CD4-positive, alpha-beta T cell treated with Interleukin-17A for 4 hours (primary cell): ENCODE results near the gene BSCL2.
"Not testable (repeated sequence)": the region's sequence is repeated elsewhere in the genome, so short reads cannot be mapped to it uniquely, and the experiment has no call there.

Experiments
- DNase-seq: peaks from one replicate; pipeline ENCODE4 v3.0.0-alpha.2; 2020; ENCODE audit warnings: mixed read lengths

Gene BSCL2

DNA sequence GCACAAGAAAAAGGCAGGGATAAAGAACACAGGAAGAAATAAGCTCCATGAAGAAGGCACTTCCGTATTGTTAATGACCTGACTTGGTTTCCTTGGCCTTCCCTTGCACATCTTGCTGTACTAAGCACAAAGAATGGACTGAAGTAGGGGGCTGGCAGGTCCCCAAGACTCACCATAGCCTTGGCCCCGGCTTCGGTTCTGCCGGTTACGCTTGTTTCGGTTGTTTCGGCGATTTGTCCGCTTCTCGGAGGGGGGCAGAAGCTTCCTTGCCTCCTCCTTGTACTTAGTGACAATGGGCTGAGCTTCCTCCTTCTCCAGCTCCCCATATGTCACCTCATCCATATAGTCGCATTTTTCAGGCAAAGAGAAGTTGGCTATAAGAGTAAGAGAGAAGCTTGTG, 9.6 kb upstream of the BSCL2 start:
- DNase-seq, result no peak

DNA sequence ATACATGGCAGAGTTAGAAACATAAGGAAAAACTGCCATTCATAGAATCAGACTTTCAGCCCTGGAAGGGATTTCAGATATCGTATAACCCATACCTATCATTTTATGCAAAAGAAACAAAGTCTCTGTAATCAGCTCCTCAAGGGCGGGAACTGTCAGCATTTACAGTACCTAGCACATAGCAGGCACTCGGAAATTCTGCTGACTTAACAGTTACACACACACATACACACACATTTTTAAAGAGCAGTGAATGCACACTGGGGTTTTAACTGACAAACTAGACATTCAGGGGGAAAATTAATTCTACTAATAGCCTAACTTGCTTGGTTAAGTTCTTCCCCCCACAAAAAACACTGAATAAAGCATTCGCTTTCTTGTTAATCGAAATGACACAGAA, 9.0 kb upstream of the BSCL2 start:
- no peak for DNase-seq

DNA sequence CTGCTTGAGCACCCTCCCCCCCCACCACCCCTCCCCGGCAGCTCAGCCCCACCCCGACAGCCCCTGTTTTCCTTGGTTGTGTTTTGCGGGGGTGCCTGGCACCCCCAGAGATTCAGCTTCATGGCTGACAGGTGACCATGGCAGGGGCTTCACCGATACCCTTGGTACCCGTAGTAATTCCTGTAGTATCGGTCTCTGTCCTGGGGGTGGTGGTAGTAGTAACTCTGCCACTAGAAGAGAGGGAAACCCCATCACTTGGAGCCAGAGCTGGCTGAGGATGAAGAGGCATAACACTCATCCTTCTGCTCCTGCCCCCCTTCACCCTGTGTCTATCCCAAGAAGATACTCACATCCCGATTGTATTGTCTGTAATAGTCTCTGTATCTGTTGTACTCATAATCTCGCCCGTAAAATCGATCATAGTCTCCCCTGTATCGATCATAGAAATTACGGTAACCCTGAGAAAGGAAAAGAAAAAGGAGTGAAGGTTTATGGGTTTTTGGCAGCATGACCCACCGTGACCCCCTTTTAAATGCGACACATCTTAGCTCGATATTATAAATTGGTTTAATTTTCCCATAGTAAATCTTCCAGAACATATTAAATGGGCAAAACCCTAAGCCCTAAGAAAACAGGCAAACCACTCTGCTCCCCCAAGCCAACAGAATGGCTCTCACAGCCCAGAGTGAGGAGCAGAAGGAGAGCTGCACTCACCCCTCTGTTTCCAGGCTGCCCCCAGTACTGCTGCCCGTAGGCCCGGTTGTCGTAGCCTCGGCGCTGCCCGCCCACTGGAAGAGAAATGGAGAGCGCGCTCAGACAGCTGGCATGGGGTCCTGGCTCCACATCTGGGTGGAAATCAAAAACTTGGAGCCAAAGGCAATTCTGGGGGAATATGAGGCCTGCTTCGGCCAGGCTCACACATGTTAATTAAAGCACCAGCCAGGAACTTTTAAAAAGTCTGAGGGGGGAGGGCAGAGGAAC, 8.2 kb upstream of the BSCL2 start:
- DNase-seq, result no peak

DNA sequence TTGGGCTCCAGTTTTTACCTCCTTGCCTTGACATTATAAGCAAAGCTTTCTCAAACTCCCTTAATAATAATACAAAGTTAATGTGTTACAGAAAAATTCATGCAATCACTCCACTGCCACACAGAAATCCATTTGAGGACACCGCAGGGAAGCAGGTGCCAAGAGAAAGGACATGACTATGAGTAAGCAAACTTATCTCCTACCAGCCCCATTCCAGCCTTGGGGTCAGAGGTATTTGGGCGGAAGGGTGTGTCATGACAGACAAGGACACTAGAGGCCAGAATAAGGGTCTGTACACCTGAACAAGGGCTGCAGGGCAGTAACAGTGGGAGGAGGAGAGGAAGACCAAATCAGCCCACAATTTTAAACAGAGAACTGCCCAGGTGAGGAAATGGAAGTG, 6.1 kb upstream of the BSCL2 start:
- no peak for DNase-seq

DNA sequence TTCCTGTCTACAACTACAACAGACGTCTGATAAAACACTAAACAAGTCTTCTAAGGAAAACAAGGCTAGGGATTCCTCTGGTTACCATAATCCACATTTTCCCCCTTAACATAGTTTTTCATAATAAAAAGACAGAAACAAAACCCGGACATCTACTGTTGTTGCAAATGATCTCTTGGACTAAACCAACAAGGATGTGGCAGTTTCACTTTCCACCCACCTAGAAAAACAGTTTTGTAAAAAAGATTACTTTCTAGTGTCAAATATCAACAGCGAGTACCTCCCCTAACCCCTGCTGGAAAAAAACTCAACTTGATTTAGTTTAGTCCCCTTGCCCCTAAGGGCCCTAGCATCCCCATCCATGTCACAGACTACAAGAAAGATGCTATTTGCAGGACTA, 5.6 kb upstream of the BSCL2 start:
- DNase-seq, result no peak

DNA sequence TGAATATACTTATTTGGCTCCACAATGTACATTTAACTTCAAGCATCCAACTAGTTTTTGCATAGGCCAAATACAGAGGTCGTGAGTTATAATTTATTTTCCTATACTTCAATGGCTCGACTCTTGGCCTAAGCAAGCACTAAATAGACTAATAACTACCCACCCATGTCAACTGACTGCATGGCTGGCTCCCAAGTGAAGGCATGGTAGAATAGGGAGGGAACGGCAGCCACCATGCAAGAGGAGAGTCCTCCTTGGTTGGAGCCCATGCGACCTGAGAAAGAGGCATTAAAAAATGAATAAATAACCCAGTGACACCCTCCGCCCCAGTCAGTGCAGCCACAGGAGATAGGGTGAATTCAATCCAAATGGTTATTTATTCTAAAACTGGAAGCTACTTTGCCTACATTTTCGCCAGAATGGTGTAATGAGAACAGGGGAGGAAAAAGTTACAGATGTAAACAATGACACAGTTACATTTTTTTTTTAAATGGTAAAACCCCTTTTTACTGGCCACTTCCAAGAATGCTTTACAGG, 5.1 kb upstream of the BSCL2 start:
- no peak for DNase-seq

DNA sequence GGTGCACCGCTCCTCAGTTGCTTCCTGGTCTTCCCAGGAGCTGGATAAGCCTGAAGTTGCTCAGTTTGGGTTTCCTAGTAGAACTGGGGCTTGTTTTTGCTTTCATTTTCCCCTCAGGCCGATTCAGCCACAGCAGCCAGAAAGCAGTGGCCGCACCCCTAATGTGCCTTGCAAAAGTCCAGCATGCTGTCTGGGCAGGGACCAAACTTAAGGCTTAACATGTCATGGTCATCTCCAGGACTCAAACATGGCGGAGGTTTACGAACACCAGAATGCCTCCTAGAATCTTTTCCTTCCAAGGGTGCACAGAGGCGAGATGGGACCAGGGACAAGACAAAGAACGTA, 2.7 kb upstream of the BSCL2 start:
- DNase-seq, result no peak

DNA sequence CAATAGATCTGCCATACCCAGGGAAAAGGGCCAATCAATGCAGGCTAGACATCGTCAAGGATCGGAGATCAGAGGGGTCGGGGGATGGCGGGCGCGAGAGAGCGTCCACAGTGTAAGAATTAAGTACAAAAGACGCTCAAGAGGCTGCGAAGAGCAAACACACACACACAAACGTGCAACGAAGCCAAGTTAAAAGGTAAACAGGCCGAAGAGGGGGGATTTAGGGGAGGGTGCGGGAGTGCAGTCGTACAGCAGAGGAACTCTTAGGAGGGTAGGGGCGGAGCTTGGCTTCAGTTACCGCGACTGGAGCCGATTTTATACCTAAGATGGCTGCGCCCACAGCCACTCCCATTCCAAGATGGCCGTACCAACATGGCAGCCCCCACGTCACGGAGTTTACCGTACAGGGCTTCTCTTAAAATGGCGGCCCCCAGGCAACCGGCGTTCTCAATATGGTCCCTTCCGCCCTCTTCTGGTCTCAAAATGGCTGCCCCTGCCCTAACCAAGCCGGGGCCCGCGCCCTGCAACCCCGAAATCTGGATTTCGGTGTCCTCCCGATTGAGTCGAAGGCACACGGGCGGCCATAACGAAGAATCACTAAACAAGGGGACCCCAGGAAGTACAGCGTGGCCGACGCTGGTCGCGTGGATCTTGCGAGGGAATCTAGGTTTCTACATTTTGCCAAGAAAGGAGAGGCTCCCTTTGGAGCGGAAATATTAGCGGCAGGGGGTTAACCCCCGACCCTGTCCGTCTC, 2.2 kb upstream of the BSCL2 start:
- DNase-seq, result peak; percentile 97

DNA sequence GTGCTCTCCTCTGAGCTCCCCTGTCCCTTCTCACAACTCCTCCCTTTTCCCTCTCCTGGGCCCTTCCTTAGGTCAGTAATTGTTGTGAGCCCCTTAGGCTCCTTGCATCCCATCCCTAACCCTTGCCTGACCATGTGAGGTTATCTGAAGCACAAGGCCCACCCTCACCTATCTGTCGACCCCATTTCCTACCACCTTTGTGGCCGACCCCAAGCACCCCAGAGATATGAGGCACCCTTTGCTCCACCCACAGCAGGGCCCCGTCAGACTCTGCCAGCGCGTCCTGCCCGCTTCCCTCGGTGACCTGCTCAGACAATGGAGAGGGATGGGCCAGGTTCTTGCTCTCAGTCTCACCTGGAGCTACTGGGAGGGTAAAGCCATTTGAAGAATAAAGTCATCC, 1.6 kb upstream of the BSCL2 start:
- DNase-seq, result peak; percentile 72

DNA sequence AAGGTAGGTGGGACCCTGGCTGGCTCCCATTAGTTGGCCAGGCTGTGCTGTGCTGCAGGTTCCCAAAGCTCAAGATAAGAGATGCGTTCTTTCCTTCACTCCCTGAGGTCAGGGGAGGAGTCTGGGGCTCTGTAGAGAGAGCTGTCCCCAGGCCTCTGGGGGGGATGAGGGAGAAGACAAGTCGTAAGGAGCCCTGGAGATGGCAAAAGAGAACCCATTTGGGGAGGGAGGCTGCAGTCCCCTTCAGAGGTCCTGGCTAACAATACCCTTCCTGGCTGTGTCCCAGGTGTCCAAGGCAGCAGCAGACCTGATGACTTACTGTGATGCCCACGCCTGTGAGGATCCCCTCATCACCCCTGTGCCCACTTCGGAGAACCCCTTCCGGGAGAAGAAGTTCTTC, 1.2 kb upstream of the BSCL2 start:
- DNase-seq, result no peak

DNA sequence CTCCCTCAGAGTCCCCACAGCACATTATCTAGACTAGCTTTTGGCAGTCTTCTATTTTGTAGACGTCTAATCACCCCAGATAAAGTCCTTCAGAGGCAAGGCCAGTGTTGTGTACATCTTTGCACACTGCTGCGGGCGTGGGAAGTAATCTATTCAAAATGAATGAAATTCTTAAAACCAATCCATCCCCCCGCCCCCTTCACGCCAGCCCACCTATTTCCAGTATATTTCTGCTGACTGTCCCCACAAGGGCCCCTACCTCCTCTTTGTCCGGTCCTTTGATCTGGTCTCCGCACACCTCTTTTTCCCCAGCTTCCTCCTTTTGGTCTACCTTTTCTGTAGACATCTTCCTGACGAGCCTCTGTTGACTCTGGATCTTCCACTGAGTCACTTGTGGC, 375 bp downstream of the BSCL2 start:
- no peak for DNase-seq

DNA sequence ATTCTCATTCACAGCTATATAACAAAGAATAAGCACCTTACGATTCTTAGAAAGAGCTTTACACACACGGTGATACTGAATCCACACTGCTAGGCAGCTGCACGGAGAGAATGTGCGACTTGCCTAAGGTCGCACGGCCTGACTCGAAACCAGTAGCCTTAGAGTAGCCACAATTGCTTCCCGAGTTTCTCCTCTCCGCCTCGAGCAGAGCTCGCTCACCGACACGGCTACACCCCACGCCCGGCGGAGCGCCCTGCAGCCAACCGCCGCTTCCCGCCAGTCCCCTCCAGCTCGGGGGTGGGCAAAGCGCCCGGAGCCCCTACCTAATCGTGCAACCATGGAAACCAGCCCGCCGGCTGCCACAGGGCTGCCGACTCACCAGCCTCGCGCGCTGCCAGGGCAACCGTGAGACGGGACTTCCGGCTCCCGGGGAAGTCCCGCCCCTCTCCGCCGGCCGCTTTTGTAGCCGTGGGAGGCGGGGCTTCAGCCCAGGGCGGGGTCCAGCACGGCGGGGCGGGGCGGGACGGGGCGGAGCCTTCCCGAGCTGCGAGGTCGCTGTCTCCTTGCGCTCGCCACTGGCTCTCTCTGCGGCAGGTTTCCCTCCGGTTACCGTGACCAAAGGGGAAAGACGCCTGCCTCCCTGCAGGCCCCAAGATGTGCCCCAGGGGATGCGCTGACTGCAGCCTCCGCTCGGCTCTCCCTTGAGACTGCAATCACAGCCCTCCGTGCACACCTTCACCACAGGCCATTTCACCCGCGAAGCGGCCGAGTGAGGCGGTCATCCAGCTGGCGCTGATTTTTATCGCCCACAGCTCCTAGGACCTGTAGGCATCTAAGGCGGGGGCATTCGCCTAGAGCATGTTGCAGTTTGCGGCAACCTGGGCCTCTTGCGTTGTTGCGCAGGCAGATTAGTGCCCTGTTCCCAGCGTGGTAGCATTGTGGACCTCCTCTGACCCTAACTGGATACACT, 1.1 kb downstream of the BSCL2 start:
- DNase-seq, result peak; percentile 96

DNA sequence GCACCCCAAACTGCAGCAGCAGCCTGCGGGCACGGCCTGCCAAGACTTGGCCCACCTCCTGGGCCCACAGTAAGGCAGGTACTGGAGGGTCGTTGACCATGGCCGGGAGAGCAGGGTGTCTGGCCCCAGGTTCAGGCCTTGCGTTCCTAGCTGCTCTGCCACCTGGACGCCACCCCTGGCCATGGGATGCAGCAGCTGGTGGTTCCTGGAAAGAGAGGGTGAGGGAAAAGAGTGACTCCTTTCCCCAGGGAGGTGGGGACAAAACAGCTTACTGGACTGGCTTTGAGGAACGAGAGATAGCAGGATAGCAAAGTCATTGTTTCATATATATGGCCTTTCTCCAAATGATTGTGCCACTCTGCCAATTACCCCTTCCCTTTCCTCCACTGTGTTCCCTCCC, 1.8 kb downstream of the BSCL2 start:
- no peak for DNase-seq

DNA sequence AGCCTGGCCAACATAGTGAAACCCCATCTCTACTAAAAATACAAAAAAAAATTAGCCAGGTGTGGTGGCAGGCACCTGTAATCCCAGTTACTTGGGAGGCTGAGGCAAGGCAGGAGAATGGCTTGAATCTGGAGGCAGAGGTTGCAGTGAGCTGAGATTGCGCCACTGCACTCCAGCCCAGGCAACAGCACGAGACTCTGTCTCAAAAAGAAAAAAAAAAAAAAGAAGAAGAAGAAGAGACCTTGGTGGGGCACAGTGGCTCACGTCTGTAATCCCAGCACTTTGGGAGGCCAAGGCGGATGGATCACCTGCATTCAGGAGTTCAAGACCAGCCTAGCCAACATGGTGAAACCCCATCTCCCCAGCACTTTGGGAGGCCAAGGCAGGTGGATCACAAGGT, 3.3 kb downstream of the BSCL2 start:
- DNase-seq, result not testable (repeated sequence)

DNA sequence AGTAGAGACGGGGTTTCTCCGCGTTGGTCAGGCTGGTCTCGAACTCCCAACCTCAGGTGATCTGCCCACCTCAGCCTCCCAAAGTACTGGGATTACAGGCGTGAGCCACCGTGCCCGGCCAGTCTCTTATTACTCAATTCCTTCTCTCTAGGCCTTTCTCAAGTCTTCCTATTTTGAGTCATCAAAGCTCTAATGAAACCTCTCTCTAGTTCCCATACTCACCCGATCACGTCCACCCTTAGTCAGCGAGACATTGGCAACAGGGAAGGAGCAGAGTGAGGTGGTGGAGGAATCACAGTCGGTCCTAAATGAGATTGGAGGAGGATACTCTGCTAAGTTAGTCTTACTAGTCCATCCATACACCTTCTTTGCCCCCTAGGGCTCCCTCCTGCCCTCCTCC, 5.0 kb downstream of the BSCL2 start:
- no peak for DNase-seq

DNA sequence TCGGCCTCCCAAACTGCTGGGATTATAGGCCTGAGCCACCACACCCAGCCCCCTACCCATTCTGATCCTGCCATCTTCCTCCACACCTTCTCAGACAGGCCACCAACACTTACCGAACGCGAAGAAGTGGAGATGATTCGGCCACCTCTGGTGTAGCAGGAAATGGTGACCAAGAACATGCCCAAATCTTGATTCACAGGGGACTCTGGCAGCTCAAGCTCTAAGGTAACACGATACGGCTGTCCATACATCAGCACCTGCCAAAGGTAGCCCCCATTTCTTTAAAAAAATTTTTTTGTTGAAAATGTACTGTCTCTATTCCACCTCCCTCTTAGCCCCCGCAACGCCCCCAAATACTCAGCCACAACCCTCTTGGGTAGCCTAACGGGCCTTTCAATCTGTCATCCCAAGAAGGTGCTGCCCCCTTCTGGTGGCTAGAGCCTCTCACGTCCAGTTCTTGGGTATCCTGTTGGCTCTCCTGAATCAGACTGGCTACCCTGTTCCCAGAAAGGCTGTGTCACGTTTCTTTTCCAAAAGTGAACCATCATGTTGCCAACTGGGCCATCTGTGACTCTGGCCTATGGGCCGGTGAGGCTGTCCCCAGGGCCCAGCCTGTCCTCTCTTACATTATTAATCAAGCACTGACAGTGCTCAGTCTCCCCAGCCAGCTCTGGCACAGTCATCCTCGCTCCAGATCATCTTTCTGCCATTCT, 12.6 kb downstream of the BSCL2 start:
- DNase-seq, result peak; percentile 89

DNA sequence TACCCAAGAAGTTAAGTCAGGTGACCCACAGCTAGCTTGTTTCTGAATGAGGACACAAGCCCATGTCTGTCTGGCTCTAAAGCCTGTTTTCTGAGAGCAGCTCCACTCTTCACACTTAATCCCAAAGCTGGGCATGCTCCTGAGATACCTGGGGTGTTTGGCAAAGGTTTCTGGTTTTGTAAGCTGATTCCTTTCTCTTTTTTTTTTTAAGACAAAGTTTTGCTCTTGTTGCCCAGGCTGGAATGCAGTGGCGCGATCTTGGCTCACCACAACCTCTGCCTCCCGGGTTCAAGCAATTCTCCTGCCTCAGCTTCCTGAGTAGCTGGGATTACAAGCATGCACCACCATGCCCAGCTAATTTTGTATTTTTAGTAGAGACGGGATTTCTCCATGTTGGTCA, 13.6 kb downstream of the BSCL2 start:
- DNase-seq, result not testable (repeated sequence)

DNA sequence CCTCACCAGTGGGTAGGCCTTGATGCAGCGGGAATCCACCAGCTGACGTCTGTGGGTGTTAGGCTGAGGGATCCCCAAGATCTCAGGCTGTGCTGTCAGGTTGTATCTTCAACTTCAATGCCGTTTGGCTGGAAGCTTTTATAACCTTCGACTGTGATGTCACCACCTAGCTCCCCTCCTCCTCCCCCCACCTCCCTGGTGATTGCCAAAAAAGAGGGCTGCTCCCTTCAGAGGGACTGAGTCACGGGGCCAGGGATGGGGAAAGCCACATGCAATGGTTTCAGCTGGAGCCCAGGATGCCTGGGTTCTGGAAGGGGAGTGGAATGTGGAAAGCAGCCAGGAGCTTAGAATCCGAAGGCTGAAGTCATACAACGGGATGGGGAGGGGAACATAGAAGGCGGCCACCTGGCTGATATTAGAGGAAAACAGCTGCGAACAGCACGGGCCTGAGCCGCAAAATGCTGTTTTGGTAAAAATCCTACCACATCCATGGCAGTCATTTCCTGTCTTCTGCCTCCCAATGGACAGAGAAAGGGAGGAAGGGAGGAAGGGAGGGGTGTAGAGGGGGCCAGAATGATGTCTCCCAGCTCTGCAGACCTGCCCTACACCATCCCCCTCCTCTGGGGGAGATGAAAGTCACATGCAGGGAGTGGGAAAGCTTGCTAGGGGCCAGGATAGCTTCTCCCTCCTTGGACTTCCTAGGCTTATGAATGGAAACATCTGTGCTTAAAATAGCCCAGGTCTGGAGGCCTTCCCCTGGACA, 17.6 kb downstream of the BSCL2 start, which contains the start of gene LRRN4CL:
Gene LRRN4CL (minus strand): TSS at position 110 of the 763 bp plus-strand sequence. CDS start 1,022 bp downstream, outside the sequence.
- DNase-seq, result no peak

DNA sequence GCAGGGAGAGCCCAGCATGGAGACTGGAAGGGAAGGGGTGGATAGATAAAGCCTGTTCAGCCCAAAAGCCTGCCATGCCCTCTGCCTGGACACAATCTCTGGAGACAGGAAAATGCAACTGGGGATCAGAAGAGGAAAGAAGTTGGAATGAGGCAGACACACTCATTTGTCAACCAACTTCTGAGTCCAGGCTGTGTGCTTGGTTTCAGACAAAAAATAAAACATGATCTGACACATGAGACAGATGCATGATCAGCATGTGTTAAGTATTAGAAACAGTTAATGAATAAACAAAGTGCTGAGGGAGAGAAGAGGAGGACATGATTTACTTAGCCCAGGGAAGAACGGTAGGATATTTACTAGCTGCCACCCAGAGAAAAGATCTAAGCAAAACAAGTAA, 18.7 kb downstream of the BSCL2 start:
- no peak for DNase-seq

DNA sequence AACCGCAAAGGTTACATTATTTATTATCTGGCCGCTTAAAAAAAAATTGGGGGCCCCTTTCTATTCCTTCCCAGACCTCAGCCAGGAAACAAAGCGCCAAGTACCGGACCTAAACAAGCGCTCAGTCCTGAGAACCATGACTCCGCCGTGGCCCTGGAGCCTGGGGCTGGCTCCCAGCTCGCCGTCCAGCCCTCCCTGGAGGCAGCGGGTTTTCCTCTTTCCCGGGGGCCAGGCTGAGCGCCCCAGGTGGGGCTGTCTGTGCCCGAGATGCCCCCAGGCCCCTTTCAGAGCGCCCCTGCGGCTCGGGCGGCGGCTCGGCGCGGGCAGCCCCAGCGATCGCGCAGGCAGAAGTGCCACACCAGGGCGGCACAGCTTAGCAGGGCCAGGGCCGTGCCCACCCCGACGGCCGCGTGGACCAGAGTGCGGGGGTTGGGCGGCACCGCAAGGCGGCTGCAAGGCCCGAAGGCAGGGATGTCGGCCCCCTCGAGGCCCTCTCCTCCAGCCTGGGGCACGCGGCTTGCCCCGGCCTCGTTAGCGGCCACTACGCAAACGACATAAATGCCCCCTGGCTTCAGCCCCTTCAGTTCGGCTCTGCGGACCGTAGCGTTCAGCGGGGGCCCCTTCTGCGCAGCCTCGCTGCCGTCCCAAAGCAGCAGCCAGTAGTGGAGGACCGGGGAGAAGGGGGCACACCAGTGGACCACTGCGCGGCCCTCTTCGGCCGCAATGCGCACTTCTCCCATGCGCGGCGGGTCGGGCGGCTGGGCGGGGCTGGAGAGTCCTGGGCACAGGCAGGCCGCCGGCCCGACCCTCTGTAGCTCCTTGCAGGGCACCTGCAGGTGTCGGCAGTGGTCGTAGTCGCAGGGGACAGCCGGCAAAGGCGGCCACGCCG, 19.5 kb downstream of the BSCL2 start:
- no peak for DNase-seq
